Measurements from ENCODE around the gene GGTLC1.

Gene GGTLC1

GRCh38 chr20:23966927-23967615, 21.5 kb downstream of the GGTLC1 start:
- TF ChIP-seq EZH2 (IDR thresholded peaks at IDR 0.05; ENCODE audit: borderline replicate concordance, low read depth, low read length, severe bottlenecking) = no peak
- TF ChIP-seq, protein P1, sequence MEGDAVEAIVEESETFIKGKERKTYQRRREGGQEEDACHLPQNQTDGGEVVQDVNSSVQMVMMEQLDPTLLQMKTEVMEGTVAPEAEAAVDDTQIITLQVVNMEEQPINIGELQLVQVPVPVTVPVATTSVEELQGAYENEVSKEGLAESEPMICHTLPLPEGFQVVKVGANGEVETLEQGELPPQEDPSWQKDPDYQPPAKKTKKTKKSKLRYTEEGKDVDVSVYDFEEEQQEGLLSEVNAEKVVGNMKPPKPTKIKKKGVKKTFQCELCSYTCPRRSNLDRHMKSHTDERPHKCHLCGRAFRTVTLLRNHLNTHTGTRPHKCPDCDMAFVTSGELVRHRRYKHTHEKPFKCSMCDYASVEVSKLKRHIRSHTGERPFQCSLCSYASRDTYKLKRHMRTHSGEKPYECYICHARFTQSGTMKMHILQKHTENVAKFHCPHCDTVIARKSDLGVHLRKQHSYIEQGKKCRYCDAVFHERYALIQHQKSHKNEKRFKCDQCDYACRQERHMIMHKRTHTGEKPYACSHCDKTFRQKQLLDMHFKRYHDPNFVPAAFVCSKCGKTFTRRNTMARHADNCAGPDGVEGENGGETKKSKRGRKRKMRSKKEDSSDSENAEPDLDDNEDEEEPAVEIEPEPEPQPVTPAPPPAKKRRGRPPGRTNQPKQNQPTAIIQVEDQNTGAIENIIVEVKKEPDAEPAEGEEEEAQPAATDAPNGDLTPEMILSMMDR (IDR thresholded peaks at IDR 0.05; ENCODE audit: borderline replicate concordance, extremely low read depth, low read length, poor library complexity, severe bottlenecking) = no peak
- no peak overlapping the region for H3K4me3 ChIP-seq (ENCODE audit: low read depth in 1 of 2, low read length in 2 of 2)
- H3K79me2 ChIP-seq (ENCODE audit: insufficient read depth, low read length) = no peaks in the 10 kb centered on the region
- no peak overlapping the region for H2AFZ ChIP-seq (ENCODE audit: low read depth, low read length)
- no peaks in the 10 kb centered on the region for H3K4me1 ChIP-seq (ENCODE audit: insufficient read depth, low read length)
- H3K27ac ChIP-seq (ENCODE audit: low read length) = no peak overlapping the region
- no peaks in the 10 kb centered on the region for H4K20me1 ChIP-seq (ENCODE audit: insufficient read depth, low read length)
- H3K9me3 ChIP-seq (ENCODE audit: insufficient read depth, low read length, severe bottlenecking) = peaks cover 36% of the 10 kb centered on the region
- H3K27me3 ChIP-seq (ENCODE audit: insufficient read depth, low read length, poor library complexity) = no peaks in the 10 kb centered on the region
- H3K4me2 ChIP-seq (ENCODE audit: insufficient read depth, low read length) = no peak overlapping the region
- H3K36me3 ChIP-seq (ENCODE audit: insufficient read depth, low read length) = no peaks in the 10 kb centered on the region
- ATAC-seq (ENCODE audit: insufficient read depth, low read depth) (no peak), DNase-seq (no peak)
- no peak overlapping the region for H3K9ac ChIP-seq (ENCODE audit: low read depth, low read length)

GRCh38 chr20:23966298-23966697, 22.3 kb downstream of the GGTLC1 start:
- no peak for TF ChIP-seq EZH2 (IDR thresholded peaks at IDR 0.05; ENCODE audit: borderline replicate concordance, low read depth, low read length, severe bottlenecking)
- TF ChIP-seq, protein P1 (IDR thresholded peaks at IDR 0.05; ENCODE audit: borderline replicate concordance, extremely low read depth, low read length, poor library complexity, severe bottlenecking) = no peak
- no peak overlapping the region for H3K9ac ChIP-seq (ENCODE audit: low read depth, low read length)
- ATAC-seq (ENCODE audit: insufficient read depth, low read depth) = no peak
- no peaks in the 10 kb centered on the region for H3K27me3 ChIP-seq (ENCODE audit: insufficient read depth, low read length, poor library complexity)
- H3K27ac ChIP-seq (ENCODE audit: low read length) = no peak overlapping the region
- no peak overlapping the region for H3K4me3 ChIP-seq (ENCODE audit: low read depth in 1 of 2, low read length in 2 of 2)
- H2AFZ ChIP-seq (ENCODE audit: low read depth, low read length) = no peak overlapping the region
- H4K20me1 ChIP-seq (ENCODE audit: insufficient read depth, low read length) = no peaks in the 10 kb centered on the region
- H3K79me2 ChIP-seq (ENCODE audit: insufficient read depth, low read length) = no peaks in the 10 kb centered on the region
- no peak for DNase-seq
- no peaks in the 10 kb centered on the region for H3K36me3 ChIP-seq (ENCODE audit: insufficient read depth, low read length)
- no peaks in the 10 kb centered on the region for H3K4me1 ChIP-seq (ENCODE audit: insufficient read depth, low read length)
- H3K9me3 ChIP-seq (ENCODE audit: insufficient read depth, low read length, severe bottlenecking) = peaks cover 37% of the 10 kb centered on the region
- H3K4me2 ChIP-seq (ENCODE audit: insufficient read depth, low read length) = no peak overlapping the region

- Histone ChIP-seq H3K36me3 (ENCODE audit: insufficient read depth, low read length) (no peaks in the 10 kb centered on the region), H3K27ac (ENCODE audit: low read length) (no peak overlapping the region), H3K9ac (ENCODE audit: low read depth, low read length) (no peak overlapping the region), H3K79me2 (ENCODE audit: insufficient read depth, low read length) (no peaks in the 10 kb centered on the region), H4K20me1 (ENCODE audit: insufficient read depth, low read length) (no peaks in the 10 kb centered on the region), H3K4me1 (ENCODE audit: insufficient read depth, low read length) (no peaks in the 10 kb centered on the region), H3K4me2 (ENCODE audit: insufficient read depth, low read length) (no peak overlapping the region), H3K9me3 (ENCODE audit: insufficient read depth, low read length, severe bottlenecking) (peaks cover 37% of the 10 kb centered on the region), H2AFZ (ENCODE audit: low read depth, low read length) (no peak overlapping the region), H3K27me3 (ENCODE audit: insufficient read depth, low read length, poor library complexity) (no peaks in the 10 kb centered on the region), H3K4me3 (ENCODE audit: low read depth in 1 of 2, low read length in 2 of 2) (no peak overlapping the region)
- ATAC-seq (ENCODE audit: insufficient read depth, low read depth) (no peak), DNase-seq (no peak)
- TF ChIP-seq EZH2 (IDR thresholded peaks at IDR 0.05; ENCODE audit: borderline replicate concordance, low read depth, low read length, severe bottlenecking) = no peak
- TF ChIP-seq, protein P1 (IDR thresholded peaks at IDR 0.05; ENCODE audit: borderline replicate concordance, extremely low read depth, low read length, poor library complexity, severe bottlenecking) = no peak
Observed at GRCh38 chr20:23963941-23964340, 24.6 kb downstream of the GGTLC1 start.
